Tibial nerve (tissue), 4 donors: ENCODE measurements around the gene TTC21B.

Experiments
- CTCF ChIP-seq, 5 experiments: fragments of 200-600 bp in 3 of 5; fragments of 450-650 bp in 2 of 5; sonication (generic) in 3 of 5; IDR thresholded peaks; one replicate each; pipeline ENCODE4 v1.5.1; 2016 to 2019; ENCODE audit warnings: antibody characterized with exemption in 5 of 5, mild to moderate bottlenecking in 3 of 5, moderate library complexity in 2 of 5
- EP300 ChIP-seq, 2 donors: sonication (generic); formaldehyde crosslinking; IDR thresholded peaks; one replicate each; pipeline ENCODE4 v1.6.1; 2017; ENCODE audit warnings: antibody characterized with exemption in 2 of 2, mild to moderate bottlenecking in 1 of 2
- POLR2A ChIP-seq, 2 donors: fragments of 450-650 bp; IDR thresholded peaks; one replicate each; pipeline ENCODE4 v1.6.1; 2017; ENCODE audit warnings: antibody characterized with exemption in 2 of 2, mild to moderate bottlenecking in 2 of 2, moderate library complexity in 2 of 2

GRCh38 chr2:165889798-165890197, 63.8 kb downstream of the TTC21B start:
- no peak for TF ChIP-seq CTCF (IDR thresholded peaks at IDR 0.05)
- no peak for TF ChIP-seq EP300 (IDR thresholded peaks at IDR 0.05)
- no peak for TF ChIP-seq POLR2A (IDR thresholded peaks at IDR 0.05)
